SH-SY5Y (cell line): Measurements from ENCODE around the gene TBXAS1.

Experiments used
- GATA2 ChIP-seq: IDR thresholded peaks from 2 replicates; pipeline ENCODE4 v1.6.1; 2011; ENCODE audit warnings: mild to moderate bottlenecking, low read depth, low read length
- GATA3 ChIP-seq: IDR thresholded peaks from 2 replicates; pipeline ENCODE4 v1.6.1; 2011; ENCODE audit warnings: low read depth, mild to moderate bottlenecking, low read length, moderate library complexity

DNA sequence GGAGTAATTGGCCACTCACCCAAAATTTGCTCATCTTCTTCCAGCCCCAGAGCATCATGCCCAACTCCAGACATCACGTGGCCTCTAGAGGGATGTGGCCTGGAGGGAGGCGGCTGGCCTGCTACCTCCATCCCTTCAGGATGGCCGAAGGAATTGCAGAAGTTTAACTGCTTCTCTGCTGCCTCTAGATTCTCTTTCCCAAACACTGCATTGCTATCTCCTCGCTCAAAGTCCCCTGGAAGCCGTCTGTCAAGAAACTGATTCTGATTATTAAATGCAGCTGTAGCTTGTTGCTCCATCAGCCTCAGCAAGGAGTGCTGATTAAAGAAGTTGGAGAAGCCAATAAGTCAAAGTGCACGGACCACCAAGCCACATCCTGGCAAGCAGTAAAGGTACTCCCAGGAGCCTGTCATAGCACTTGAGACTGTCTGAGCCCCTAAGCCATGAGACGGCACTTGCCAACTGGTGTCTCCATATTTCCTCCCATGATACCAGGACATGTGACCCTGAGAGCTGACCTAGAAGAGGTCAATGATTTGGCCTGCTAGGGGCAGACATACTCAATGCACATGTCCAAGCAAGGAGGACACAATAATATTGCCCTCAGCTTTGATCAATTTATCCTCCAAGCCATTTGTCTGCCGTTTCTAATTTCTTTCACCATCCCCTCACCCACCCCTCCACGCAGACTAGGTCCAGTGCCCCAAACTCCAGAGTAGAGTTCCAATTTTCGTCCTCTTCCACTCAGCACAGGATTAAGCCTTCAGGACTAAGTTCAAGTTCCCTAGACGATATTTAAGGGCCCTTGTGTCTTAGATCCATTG lies 84.2 kb downstream of the TBXAS1 start:
- TF ChIP-seq GATA2, result no peak
- TF ChIP-seq GATA3, result no peak
